IPS-20b (cell line): ENCODE measurements around the gene OR2F2.

Source experiments
- H3K27ac ChIP-seq: one replicate; pipeline ENCODE4 v1.5.1; 2013; ENCODE audit warnings: low read length
- H3K27me3 ChIP-seq: 2 replicates; pipeline ENCODE4 v1.6.1; 2013; ENCODE audit warnings: mild to moderate bottlenecking, low read length, inconsistent platforms; ENCODE audit not compliant: insufficient read depth
- H3K36me3 ChIP-seq: 2 replicates; pipeline ENCODE4 v1.6.1; 2013; ENCODE audit warnings: low read depth, mild to moderate bottlenecking, inconsistent platforms, low read length, moderate library complexity; ENCODE audit not compliant: insufficient read depth
- H3K4me1 ChIP-seq: 2 replicates; pipeline ENCODE4 v1.6.1; 2013; ENCODE audit warnings: mild to moderate bottlenecking, control low read depth, inconsistent platforms, low read length, moderate library complexity; ENCODE audit not compliant: insufficient read depth
- H3K4me3 ChIP-seq: 2 replicates; pipeline ENCODE4 v1.5.1; 2013; ENCODE audit warnings: mild to moderate bottlenecking, low read length, inconsistent platforms
- H3K9ac ChIP-seq: 2 replicates; pipeline ENCODE4 v1.6.1; 2013; ENCODE audit warnings: low read depth, mild to moderate bottlenecking, inconsistent platforms, low read length, moderate library complexity
- H3K9me3 ChIP-seq: 2 replicates; pipeline ENCODE4 v1.6.1; 2013; ENCODE audit warnings: mild to moderate bottlenecking, low read depth, low read length, inconsistent platforms; ENCODE audit not compliant: insufficient read depth

Gene OR2F2

GRCh38 chr7:143934526-143935325 lies at the start of gene OR2F2:
OR2F2 (plus strand) TSS chr7:143935233; CDS start chr7:143935233, 0 bp downstream.
- Histone ChIP-seq H3K27me3 (no peaks in the 10 kb centered on the region), H3K9me3 (no peaks in the 10 kb centered on the region)

GRCh38 chr7:143885951-143886350 lies 49.1 kb upstream of the OR2F2 start:
- H3K27me3 ChIP-seq, result peaks cover 10% of the 10 kb centered on the region; the same call in 1 of the 2 replicates
- peaks cover 7% of the 10 kb centered on the region; the same call in 1 of the 2 replicates for H3K4me1 ChIP-seq
- H3K9ac ChIP-seq, result no peak overlapping the region; the same call in 1 of the 2 replicates
- peaks cover 10% of the 10 kb centered on the region; the same call in 1 of the 2 replicates for H3K36me3 ChIP-seq
- H3K27ac ChIP-seq, result no peak overlapping the region
- peak overlapping the region; percentile 93; the same call in 1 of the 2 replicates for H3K4me3 ChIP-seq
- no peaks in the 10 kb centered on the region for H3K9me3 ChIP-seq

More at GRCh38 chr7:143934526-143935325, at the start of gene OR2F2:
- no peak within 1 kb of the TSS for H3K27ac ChIP-seq
- H3K4me3 ChIP-seq, result no peak within 1 kb of the TSS
- no peak within 1 kb of the TSS for H3K9ac ChIP-seq
- H3K4me1 ChIP-seq, result no peaks in the 10 kb centered on the region
- no peaks in the 10 kb centered on the region for H3K36me3 ChIP-seq

- H3K36me3 ChIP-seq, result peaks cover 10% of the 10 kb centered on the region; the same call in 1 of the 2 replicates
- H3K4me3 ChIP-seq, result no peak overlapping the region
- peaks cover 7% of the 10 kb centered on the region; the same call in 1 of the 2 replicates for H3K4me1 ChIP-seq
- peaks cover 10% of the 10 kb centered on the region; the same call in 1 of the 2 replicates for H3K27me3 ChIP-seq
- H3K27ac ChIP-seq, result no peak overlapping the region
- no peaks in the 10 kb centered on the region for H3K9me3 ChIP-seq
- H3K9ac ChIP-seq, result no peak overlapping the region
Measured at GRCh38 chr7:143886826-143887477, 48.1 kb upstream of the OR2F2 start.

GRCh38 chr7:143889068-143889467 lies 46.0 kb upstream of the OR2F2 start:
- Histone ChIP-seq H3K27me3 (peaks cover 5% of the 10 kb centered on the region; the same call in 1 of the 2 replicates), H3K27ac (no peak overlapping the region), H3K4me3 (no peak overlapping the region), H3K36me3 (peaks cover 10% of the 10 kb centered on the region; the same call in 1 of the 2 replicates), H3K9me3 (no peaks in the 10 kb centered on the region), H3K9ac (no peak overlapping the region), H3K4me1 (peaks cover 7% of the 10 kb centered on the region; the same call in 1 of the 2 replicates)

- no peak overlapping the region for H3K9ac ChIP-seq
Measured at GRCh38 chr7:143890558-143890957, 44.5 kb upstream of the OR2F2 start.

GRCh38 chr7:143891457-143891856 lies 43.6 kb upstream of the OR2F2 start:
- Histone ChIP-seq H3K4me3 (no peak overlapping the region), H3K36me3 (peaks cover 10% of the 10 kb centered on the region; the same call in 1 of the 2 replicates), H3K27me3 (no peaks in the 10 kb centered on the region), H3K9ac (no peak overlapping the region), H3K4me1 (peaks cover 6% of the 10 kb centered on the region; the same call in 1 of the 2 replicates), H3K9me3 (no peaks in the 10 kb centered on the region), H3K27ac (no peak overlapping the region)

More at GRCh38 chr7:143890558-143890957, 44.5 kb upstream of the OR2F2 start:
- Histone ChIP-seq H3K27ac (no peak overlapping the region), H3K9me3 (no peaks in the 10 kb centered on the region), H3K27me3 (no peaks in the 10 kb centered on the region), H3K36me3 (peaks cover 10% of the 10 kb centered on the region; the same call in 1 of the 2 replicates), H3K4me1 (no peaks in the 10 kb centered on the region; the same call in 1 of the 2 replicates), H3K4me3 (no peak overlapping the region)

- H3K4me3 ChIP-seq, result no peak overlapping the region
- H3K27ac ChIP-seq, result no peak overlapping the region
- H3K27me3 ChIP-seq, result no peaks in the 10 kb centered on the region
- H3K9me3 ChIP-seq, result no peaks in the 10 kb centered on the region
- H3K9ac ChIP-seq, result no peak overlapping the region
- H3K36me3 ChIP-seq, result peaks cover 10% of the 10 kb centered on the region; the same call in 1 of the 2 replicates
- H3K4me1 ChIP-seq, result peaks cover 7% of the 10 kb centered on the region; the same call in 1 of the 2 replicates
Measured at GRCh38 chr7:143892527-143893300, 42.3 kb upstream of the OR2F2 start.

- H3K9me3 ChIP-seq, result no peaks in the 10 kb centered on the region
- H3K36me3 ChIP-seq, result peaks cover 6% of the 10 kb centered on the region; the same call in 1 of the 2 replicates
- peaks cover 30% of the 10 kb centered on the region for H3K4me1 ChIP-seq
- no peak overlapping the region for H3K27ac ChIP-seq
- H3K9ac ChIP-seq, result no peak overlapping the region
- no peaks in the 10 kb centered on the region for H3K27me3 ChIP-seq
- H3K4me3 ChIP-seq, result no peak overlapping the region
Measured at GRCh38 chr7:143896667-143897066, 38.4 kb upstream of the OR2F2 start.

- H3K9me3 ChIP-seq, result no peaks in the 10 kb centered on the region
- peaks cover 6% of the 10 kb centered on the region; the same call in 1 of the 2 replicates for H3K36me3 ChIP-seq
- H3K27me3 ChIP-seq, result no peaks in the 10 kb centered on the region
- H3K9ac ChIP-seq, result no peak overlapping the region
- H3K27ac ChIP-seq, result no peak overlapping the region
- peak overlapping the region; percentile 86; the same call in 1 of the 2 replicates for H3K4me3 ChIP-seq
- peaks cover 35% of the 10 kb centered on the region for H3K4me1 ChIP-seq
Measured at GRCh38 chr7:143898810-143899209, 36.2 kb upstream of the OR2F2 start.

GRCh38 chr7:143900230-143900766 lies 34.7 kb upstream of the OR2F2 start:
- no peak overlapping the region for H3K27ac ChIP-seq
- H3K27me3 ChIP-seq, result no peaks in the 10 kb centered on the region
- peak overlapping the region; percentile 86 for H3K4me3 ChIP-seq
- no peaks in the 10 kb centered on the region for H3K9me3 ChIP-seq
- H3K9ac ChIP-seq, result peak overlapping the region; percentile 87; the same call in 1 of the 2 replicates
- H3K36me3 ChIP-seq, result peaks cover 6% of the 10 kb centered on the region; the same call in 1 of the 2 replicates
- H3K4me1 ChIP-seq, result peaks cover 41% of the 10 kb centered on the region

GRCh38 chr7:143901332-143901667 lies 33.7 kb upstream of the OR2F2 start:
- Histone ChIP-seq H3K27ac (peak overlapping the region; percentile 71), H3K4me3 (peak overlapping the region; percentile 86), H3K9me3 (no peaks in the 10 kb centered on the region), H3K36me3 (peaks cover 6% of the 10 kb centered on the region; the same call in 1 of the 2 replicates), H3K27me3 (no peaks in the 10 kb centered on the region), H3K9ac (peak overlapping the region; percentile 87), H3K4me1 (peaks cover 47% of the 10 kb centered on the region)
